ENCODE results near the gene AR. TPM values are rescaled to one million over a fixed set of nuclear protein-coding genes. Genes with fewer than 3 reads are reported as not detected.

AR gene
- total and polyA plus RNA-seq, 2 of the 13 experiments (the other 11 are each of a cell fraction or from before 2014, with no cell fraction given) = not detected

- Histone ChIP-seq H3K4me1 (ENCODE audit: insufficient read depth, low read length) (no peaks in the 10 kb centered on the region), H2AFZ (ENCODE audit: low read length) (no peak overlapping the region), H4K20me1 (ENCODE audit: insufficient read depth, low read length) (no peaks in the 10 kb centered on the region), H3K79me2 (ENCODE audit: insufficient read depth, low read length) (no peaks in the 10 kb centered on the region), H3K27ac (ENCODE audit: extremely low read length, insufficient read depth, low read length) (no peak overlapping the region), H3K4me3 (replicated peaks in 1 of 3; ENCODE audit: insufficient read depth in 1 of 3, low read depth in 2 of 3, low read length in 3 of 3) (no peak overlapping the region), H3K36me3 (replicated peaks in 1 of 2; ENCODE audit: control insufficient read depth in 1 of 2, insufficient read depth in 2 of 2, low read length in 2 of 2) (no peaks in the 10 kb centered on the region), H3K27me3 (ENCODE audit: control insufficient read depth in 1 of 2, insufficient read depth in 2 of 2, low read length in 2 of 2) (no peaks in the 10 kb centered on the region), H3K9ac (ENCODE audit: insufficient read depth, low read depth, low read length) (no peak overlapping the region), H3K9me3 (ENCODE audit: low read length) (peaks cover 59% of the 10 kb centered on the region), H3K4me2 (ENCODE audit: low read depth, low read length) (no peak overlapping the region)
- DNase-seq (ENCODE audit: low spot score) (no peak), FAIRE-seq (no peak), ATAC-seq (no peak)
- WGBS (ENCODE audit: low lambda C conversion rate) = no CpG with 5 or more reads among the region's 4 CpGs
- ChIA-PET POLR2A (no interaction called here), CTCF (ENCODE audit: low intra/inter-chr PET ratio, low total read pairs) (no interaction called here)
- BruUV-seq (replicated peaks) = no TSS peak
- intact Hi-C loops (cut with micrococcal nuclease; ENCODE audit: unreplicated experiment) = no loop called here
- in situ Hi-C loops (cut with HindIII; ENCODE audit: extremely low pct_ligation_motif_present, low pct_unique_long_range_greater_than_20kb) = no loop called here
- TF ChIP-seq ZNF337 (CRISPR knock-in tag; IDR thresholded peaks at IDR 0.05; ENCODE audit: borderline replicate concordance, low read depth) = no peak
- TF ChIP-seq ZBTB1 (CRISPR knock-in tag; IDR thresholded peaks at IDR 0.05; ENCODE audit: borderline replicate concordance) = no peak
These were observed 175.1 kb downstream of the AR start for GRCh38 chrX:67718926-67719325.

GRCh38 chrX:67720344-67720743 lies 176.5 kb downstream of the AR start:
- ChIA-PET POLR2A (no interaction called here), CTCF (ENCODE audit: low intra/inter-chr PET ratio, low total read pairs) (no interaction called here)
- Histone ChIP-seq H3K4me2 (ENCODE audit: low read depth, low read length) (no peak overlapping the region), H3K79me2 (ENCODE audit: insufficient read depth, low read length) (no peaks in the 10 kb centered on the region), H3K27ac (ENCODE audit: extremely low read length, insufficient read depth, low read length) (no peak overlapping the region), H3K9ac (ENCODE audit: insufficient read depth, low read depth, low read length) (no peak overlapping the region), H2AFZ (ENCODE audit: low read length) (no peak overlapping the region), H3K36me3 (replicated peaks in 1 of 2; ENCODE audit: control insufficient read depth in 1 of 2, insufficient read depth in 2 of 2, low read length in 2 of 2) (no peaks in the 10 kb centered on the region), H3K4me3 (replicated peaks in 1 of 3; ENCODE audit: insufficient read depth in 1 of 3, low read depth in 2 of 3, low read length in 3 of 3) (no peak overlapping the region), H4K20me1 (ENCODE audit: insufficient read depth, low read length) (no peaks in the 10 kb centered on the region), H3K27me3 (ENCODE audit: control insufficient read depth in 1 of 2, insufficient read depth in 2 of 2, low read length in 2 of 2) (no peaks in the 10 kb centered on the region), H3K9me3 (ENCODE audit: low read length) (peaks cover 45% of the 10 kb centered on the region), H3K4me1 (ENCODE audit: insufficient read depth, low read length) (no peaks in the 10 kb centered on the region)
- BruUV-seq (replicated peaks) = no TSS peak
- DNase-seq (ENCODE audit: low spot score) (no peak), FAIRE-seq (no peak), ATAC-seq (no peak)
- in situ Hi-C loops (cut with HindIII; ENCODE audit: extremely low pct_ligation_motif_present, low pct_unique_long_range_greater_than_20kb) = no loop called here
- intact Hi-C loops (cut with micrococcal nuclease; ENCODE audit: unreplicated experiment) = no loop called here
- TF ChIP-seq ZNF34 (CRISPR knock-in tag; IDR thresholded peaks at IDR 0.05; ENCODE audit: borderline replicate concordance) = no peak
- TF ChIP-seq ZFP36 (IDR thresholded peaks at IDR 0.05; ENCODE audit: borderline replicate concordance, low read depth, low read length, partially characterized antibody) = no peak
- no peak for TF ChIP-seq ZNF619 (CRISPR knock-in tag; IDR thresholded peaks at IDR 0.05)
- no peak for TF ChIP-seq PHF20 (CRISPR knock-in tag; IDR thresholded peaks at IDR 0.05)
- TF ChIP-seq NCOA5 (CRISPR knock-in tag; IDR thresholded peaks at IDR 0.05) = no peak
- TF ChIP-seq ZKSCAN5 (CRISPR knock-in tag; IDR thresholded peaks at IDR 0.05) = no peak
- no peak for TF ChIP-seq GFI1 (CRISPR knock-in tag; IDR thresholded peaks at IDR 0.05; ENCODE audit: borderline replicate concordance)
- TF ChIP-seq YEATS4 (CRISPR knock-in tag; IDR thresholded peaks at IDR 0.05; ENCODE audit: borderline replicate concordance) = no peak
- TF ChIP-seq ZNF382 (CRISPR knock-in tag; IDR thresholded peaks at IDR 0.05; ENCODE audit: borderline replicate concordance) = no peak
- no peak for TF ChIP-seq HMGA1 (CRISPR knock-in tag; conservative IDR thresholded peaks at IDR 0.05)
- no peak for TF ChIP-seq NR2F1 (CRISPR knock-in tag; IDR thresholded peaks at IDR 0.05)
- TF ChIP-seq DMTF1 (CRISPR knock-in tag; IDR thresholded peaks at IDR 0.05) = no peak
- TF ChIP-seq ZBTB25 (CRISPR knock-in tag; IDR thresholded peaks at IDR 0.05) = no peak
- no peak for TF ChIP-seq LCORL (IDR thresholded peaks at IDR 0.05)
- no peak for TF ChIP-seq LCORL (CRISPR knock-in tag; IDR thresholded peaks at IDR 0.05)
- no peak for TF ChIP-seq BRCA1 (CRISPR knock-in tag; IDR thresholded peaks at IDR 0.05)
- no peak for TF ChIP-seq POLR2AphosphoS2 (IDR thresholded peaks at IDR 0.05; ENCODE audit: low read depth, low read length)
